OCI-LY7 (cell line): Measurements from ENCODE around the gene CELF2.

Experiments
- CTCF ChIP-seq: fragments of 200-600 bp; sonication (generic); conservative IDR thresholded peaks from 2 replicates; pipeline ENCODE4 v1.5.1; 2014; ENCODE audit warnings: mild to moderate bottlenecking, antibody characterized with exemption, low read length, moderate library complexity, mixed read lengths
- EZH2phosphoT487 ChIP-seq: fragments of 200-600 bp; sonication (generic); IDR thresholded peaks from 2 replicates; pipeline ENCODE4 v1.6.1; 2018; ENCODE audit warnings: low read depth, borderline replicate concordance, mild to moderate bottlenecking, mixed run types, antibody characterized with exemption, low read length, moderate library complexity, mixed read lengths

DNA sequence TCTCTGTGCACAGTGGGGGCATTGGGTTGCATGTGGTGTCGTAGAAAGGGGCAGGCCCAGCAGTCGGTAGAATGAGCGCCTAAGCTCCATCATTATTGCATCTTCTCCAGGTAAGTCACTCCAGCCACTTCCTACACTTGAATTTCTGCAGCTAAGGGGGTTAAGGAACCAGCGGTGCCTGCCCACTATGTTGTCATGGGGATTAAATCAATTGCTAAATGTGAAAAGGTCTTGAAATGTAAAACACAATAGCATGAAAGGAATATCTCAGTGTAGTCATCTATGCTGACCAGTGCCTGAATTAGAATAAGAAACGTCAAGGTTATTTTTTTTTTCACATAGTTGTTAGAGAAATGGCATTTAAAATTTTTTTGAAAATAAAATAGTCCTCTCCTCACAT is 15.2 kb upstream of the CELF2 start:
- no peak for TF ChIP-seq CTCF
- no peak for TF ChIP-seq EZH2phosphoT487
